Upper lobe of left lung (tissue), 6 donors: Measurements from ENCODE around the gene MTCL1. TPM values are rescaled to one million over a fixed set of nuclear protein-coding genes. Genes with fewer than 3 reads are reported as not detected.

Experiments used
- ATAC-seq, 2 donors: fragments of 200-7000 bp; cut with Tn5 transposase; one replicate each; pipeline ENCODE4 v1.9.1; 2022; ENCODE audit warnings: mild to moderate bottlenecking in 2 of 2, moderate library complexity in 2 of 2; ENCODE audit not compliant: low FRiP score in 2 of 2
- DNase-seq, 2 donors: peaks; one replicate each; pipeline ENCODE4 v3.0.0-alpha.2; 2019 to 2020
- H3K27ac ChIP-seq, 4 donors: fragments of 200-600 bp; sonication (generic); one replicate each; pipeline ENCODE4 v1.5.1; 2016 to 2019
- H3K27me3 ChIP-seq, 4 donors: fragments of 200-600 bp; sonication (generic); one replicate each; pipeline ENCODE4 v1.5.1; 2017 to 2019
- H3K36me3 ChIP-seq, 4 donors: fragments of 200-600 bp; sonication (generic); one replicate each; pipeline ENCODE4 v1.5.1; 2016 to 2019
- H3K4me1 ChIP-seq, 4 donors: fragments of 200-600 bp; sonication (generic); one replicate each; pipeline ENCODE4 v1.5.1; 2018 to 2019
- H3K4me3 ChIP-seq, 4 donors: fragments of 200-600 bp; sonication (generic); one replicate each; pipeline ENCODE4 v1.5.1; 2017 to 2019; ENCODE audit warnings: mild to moderate bottlenecking in 2 of 4, moderate library complexity in 1 of 4
- H3K9me3 ChIP-seq, 4 donors: fragments of 200-600 bp; sonication (generic); one replicate each; pipeline ENCODE4 v1.5.1; 2018 to 2019
- CTCF ChIP-seq, 6 experiments: fragments of 450-650 bp in 4 of 6; fragments of 200-600 bp in 2 of 6; sonication (generic) in 2 of 6; IDR thresholded peaks; one replicate each; pipeline ENCODE4 v1.5.1; 2016 to 2019; ENCODE audit warnings: antibody characterized with exemption in 6 of 6
- EP300 ChIP-seq, 4 donors: sonication (generic); formaldehyde crosslinking; IDR thresholded peaks; one replicate each; pipeline ENCODE4 v1.5.1; 2017; ENCODE audit warnings: antibody characterized with exemption in 4 of 4, control low read depth in 2 of 4
- POLR2A ChIP-seq, 4 donors: fragments of 450-650 bp; IDR thresholded peaks; one replicate each; pipeline ENCODE4 v1.5.1; 2016 to 2017; ENCODE audit warnings: antibody characterized with exemption in 4 of 4, mild to moderate bottlenecking in 2 of 4
- POLR2AphosphoS5 ChIP-seq, 2 donors: sonication (generic); formaldehyde crosslinking; IDR thresholded peaks; one replicate each; pipeline ENCODE4 v1.5.1; 2017; ENCODE audit warnings: antibody characterized with exemption in 2 of 2
- WGBS, 2 donors: methylation state at CpG; one replicate each; pipeline ENCODE4 v1.1.5; 2017 to 2018; 5-methylcytosine and 5-hydroxymethylcytosine counted together
- total RNA-seq, 6 donors: library from RNA; depleted of rRNA in 4 of 6; stranded (reverse); fragments of >200 nt in 4 of 6; gene quantifications; one replicate each; pipeline versions ENCODE4 v1.1.0 to v1.2.1, GENCODE V29; 2016 to 2021
- donor health status: DM: no; HTN: no; CAD: no; lungs with moderate emphysema.
- donor health status: DM: no; HTN: yes; CAD: no; lungs with severe emphysema.

The MTCL1 gene
- total RNA-seq, 6 donors from 2014 or later, result 4.5 to 17.9 (median 8.1) TPM

DNA sequence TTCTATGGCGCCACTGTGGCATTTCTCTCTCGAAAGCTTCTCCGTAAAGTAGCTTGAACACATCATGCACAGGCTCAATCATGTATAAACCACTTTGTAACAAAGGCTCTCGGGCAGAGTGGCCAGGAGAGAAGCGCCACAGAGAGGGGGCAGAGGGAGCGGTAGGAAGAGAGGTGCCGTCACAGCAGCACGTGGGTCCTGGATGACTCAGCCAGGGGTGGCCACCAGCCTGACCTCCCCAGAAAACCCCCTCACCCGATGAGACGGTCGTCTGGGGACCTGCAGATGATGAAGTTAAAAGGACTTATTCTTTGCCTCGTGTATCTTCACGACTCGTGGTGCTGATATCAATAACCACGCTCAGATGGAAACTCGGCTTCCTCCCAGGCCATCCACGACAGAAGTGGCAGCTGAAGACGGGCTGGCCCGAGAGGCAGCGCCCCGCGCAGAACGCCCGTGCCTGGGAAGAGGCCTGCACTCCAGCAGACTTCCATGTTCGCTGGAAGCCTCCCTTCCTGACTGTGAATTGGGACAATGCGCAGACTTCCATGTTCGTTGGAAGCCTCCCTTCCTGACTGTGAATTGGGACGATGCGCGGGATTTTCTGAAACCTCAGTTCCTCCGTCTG is 46.4 kb upstream of the MTCL1 start:
- peak in 1 of 2 donors; percentile 69 for DNase-seq
- no peaks in the 10 kb centered on the region for H3K36me3 ChIP-seq
- no peak overlapping the region for H3K4me3 ChIP-seq
- TF ChIP-seq POLR2A (IDR thresholded peaks at IDR 0.05) (no peak), EP300 (IDR thresholded peaks at IDR 0.05) (no peak), CTCF (IDR thresholded peaks at IDR 0.05) (no peak), POLR2AphosphoS5 (IDR thresholded peaks at IDR 0.05) (no peak)
- 87 to 91% methylated on average over 27 to 31 of the region's 31 CpGs for WGBS, 2 donors
- no peaks in the 10 kb centered on the region for H3K27me3 ChIP-seq
- H3K4me1 ChIP-seq, result no peaks in the 10 kb centered on the region
- no peaks in the 10 kb centered on the region for H3K9me3 ChIP-seq
- no peak for ATAC-seq
- H3K27ac ChIP-seq, result no peak overlapping the region

- DNase-seq, result peak in 1 of 2 donors; percentile 58
- H3K9me3 ChIP-seq, result no peaks in the 10 kb centered on the region
- 81 to 95% methylated on average over 30 to 36 of the region's 36 CpGs for WGBS, 2 donors
- no peak overlapping the region for H3K4me3 ChIP-seq
- H3K4me1 ChIP-seq, result no peaks in the 10 kb centered on the region
- H3K36me3 ChIP-seq, result no peaks in the 10 kb centered on the region
- TF ChIP-seq CTCF (IDR thresholded peaks at IDR 0.05), result no peak
- TF ChIP-seq POLR2AphosphoS5 (IDR thresholded peaks at IDR 0.05), result no peak
- H3K27ac ChIP-seq, result no peak overlapping the region
- H3K27me3 ChIP-seq, result no peaks in the 10 kb centered on the region
- no peak for ATAC-seq
These were observed 45.6 kb upstream of the MTCL1 start for GRCh38 chr18:8659609-8660242.

DNA sequence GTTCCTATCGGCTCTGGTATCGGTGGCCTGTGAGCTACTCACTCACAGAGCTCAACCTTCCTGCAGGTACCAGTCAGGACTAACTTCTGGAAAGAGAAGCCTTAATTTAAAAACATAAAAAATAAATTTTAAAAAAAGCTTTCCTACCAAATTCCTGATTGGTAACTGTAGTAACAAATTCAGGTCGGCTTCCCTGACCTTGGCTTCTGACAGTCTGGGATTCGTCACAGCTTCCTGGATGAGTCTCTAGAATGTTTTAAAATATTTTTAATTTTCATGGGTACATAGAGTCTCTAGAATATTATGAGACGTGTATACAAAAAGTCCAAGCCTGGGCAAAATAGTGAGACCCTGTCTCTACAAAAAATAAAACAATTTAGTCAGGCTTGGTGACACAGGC is 45.0 kb upstream of the MTCL1 start:
- TF ChIP-seq EP300 (IDR thresholded peaks at IDR 0.05), result no peak
- TF ChIP-seq POLR2AphosphoS5 (IDR thresholded peaks at IDR 0.05), result no peak
- TF ChIP-seq POLR2A (IDR thresholded peaks at IDR 0.05), result no peak
- no peak for TF ChIP-seq CTCF (IDR thresholded peaks at IDR 0.05)
- Histone ChIP-seq H3K9me3 (no peaks in the 10 kb centered on the region), H3K27me3 (no peaks in the 10 kb centered on the region), H3K4me1 (no peaks in the 10 kb centered on the region), H3K36me3 (no peaks in the 10 kb centered on the region), H3K27ac (no peak overlapping the region), H3K4me3 (no peak overlapping the region)
- no peak for DNase-seq
- WGBS, 2 donors, result 86 to 87% methylated on average over 5 of the region's 5 CpGs
- no peak for ATAC-seq

DNA sequence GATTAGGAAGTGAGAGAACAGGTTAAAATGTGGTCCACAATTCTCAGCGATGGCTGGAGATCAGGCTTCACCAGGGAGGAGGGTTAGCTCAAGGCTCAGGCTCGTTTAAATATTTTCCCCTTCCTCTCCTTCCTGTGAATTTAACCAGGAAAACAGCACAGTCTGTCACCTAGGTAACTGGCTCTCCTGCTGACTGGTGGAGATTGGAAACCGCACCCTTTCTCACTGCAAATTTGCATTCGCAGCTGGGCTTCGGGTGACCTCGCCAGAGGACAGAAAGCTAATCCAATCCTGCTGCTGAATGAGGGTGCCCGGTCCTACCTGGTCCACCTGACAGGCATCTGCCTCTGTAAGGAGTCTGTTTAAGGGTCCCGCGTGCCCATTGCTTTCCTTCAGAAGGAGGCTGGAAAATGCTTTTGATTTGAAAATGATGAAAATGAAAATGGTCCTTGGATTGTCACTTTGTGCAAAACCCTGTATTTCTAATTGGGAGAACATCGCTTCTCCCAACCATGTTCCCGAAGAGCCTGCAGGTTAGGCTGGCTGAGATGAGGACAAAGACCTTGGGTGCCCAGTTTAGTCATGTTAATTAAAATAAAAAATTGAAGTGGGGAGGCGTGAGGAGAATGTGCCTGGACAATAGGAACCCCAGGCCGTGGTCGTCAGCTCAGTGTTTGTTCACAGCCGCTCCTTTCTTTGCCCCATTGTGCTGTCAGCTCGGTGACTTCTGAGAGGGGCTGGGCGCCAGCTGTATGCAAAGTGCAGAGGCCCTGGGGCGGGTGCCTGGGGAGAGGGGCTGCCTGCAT is 43.4 kb upstream of the MTCL1 start:
- TF ChIP-seq EP300 (IDR thresholded peaks at IDR 0.05) (no peak), POLR2AphosphoS5 (IDR thresholded peaks at IDR 0.05) (no peak), CTCF (IDR thresholded peaks at IDR 0.05) (no peak), POLR2A (IDR thresholded peaks at IDR 0.05) (no peak)
- Histone ChIP-seq H3K9me3 (no peaks in the 10 kb centered on the region), H3K27ac (no peak overlapping the region), H3K27me3 (no peaks in the 10 kb centered on the region), H3K4me1 (no peaks in the 10 kb centered on the region), H3K4me3 (no peak overlapping the region), H3K36me3 (no peaks in the 10 kb centered on the region)
- DNase-seq, result peak in 1 of 2 donors; percentile 62
- 41 to 42% methylated on average over 17 to 18 of the region's 18 CpGs for WGBS, 2 donors
- no peak for ATAC-seq
